ENCODE measurements around the gene MKI67. TPM values are rescaled to one million over a fixed set of nuclear protein-coding genes. Genes with fewer than 3 reads are reported as not detected.

The MKI67 gene
- total RNA-seq, 1 donor, result 2.5 TPM

DNA sequence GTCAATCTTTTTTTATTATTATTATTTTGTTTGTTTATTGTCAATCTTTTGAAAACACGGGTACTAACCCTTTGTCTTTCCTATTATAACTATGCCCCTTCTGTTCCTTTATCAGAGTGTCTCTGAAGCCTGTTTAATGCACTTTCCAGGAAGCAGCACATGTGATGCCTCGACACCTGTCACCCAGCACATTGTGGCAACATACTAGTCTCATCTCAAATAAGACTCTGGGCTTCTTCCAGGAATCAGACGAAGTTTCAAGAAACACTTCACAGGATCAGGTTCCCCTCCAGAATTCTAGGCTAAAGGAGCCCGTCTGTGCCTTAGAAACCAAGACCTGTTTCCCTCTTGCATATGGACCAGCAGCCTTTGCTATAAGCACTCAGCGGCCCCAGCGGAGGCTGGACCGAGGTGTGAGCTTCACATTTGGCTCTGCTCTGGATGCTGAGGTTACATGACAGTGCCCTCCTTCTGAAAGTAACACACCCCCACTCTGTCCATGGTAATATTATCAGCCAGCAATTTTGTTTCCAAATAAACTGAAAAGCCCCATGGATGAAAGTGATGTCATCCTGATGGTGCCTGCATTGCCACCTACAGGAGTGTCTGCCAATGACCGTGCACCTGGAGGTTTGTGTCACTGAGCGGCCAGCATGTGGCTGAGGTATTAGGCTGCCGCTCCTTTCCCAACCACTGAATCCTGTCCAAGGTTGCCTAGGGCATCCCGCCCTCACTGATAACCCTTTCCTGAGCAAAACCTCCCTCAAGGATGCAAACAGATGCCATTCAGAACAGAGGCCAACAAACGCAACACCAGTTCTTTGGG lies 38.1 kb downstream of the MKI67 start:
- Histone ChIP-seq H3K36me3 (ENCODE audit: insufficient read depth, low read length) (peaks cover 6% of the 10 kb centered on the region), H3K4me1 (ENCODE audit: insufficient read depth, low read length) (no peaks in the 10 kb centered on the region), H2AFZ (ENCODE audit: low read length) (no peak overlapping the region), H3K9me3 (ENCODE audit: low read depth, low read length) (no peaks in the 10 kb centered on the region), H3K27ac (ENCODE audit: low read depth, low read length) (no peak overlapping the region), H3K4me2 (ENCODE audit: insufficient read depth, low read length) (no peak overlapping the region), H4K20me1 (ENCODE audit: insufficient read depth, low read length) (no peaks in the 10 kb centered on the region), H3K79me2 (ENCODE audit: insufficient read depth, low read length) (no peaks in the 10 kb centered on the region), H3K27me3 (ENCODE audit: insufficient read depth, low read length) (peaks cover 4% of the 10 kb centered on the region), H3K4me3 (ENCODE audit: insufficient read depth, low read length) (no peak overlapping the region)
- DNase-seq (ENCODE audit: insufficient read length, low spot score, missing footprints), result no peak
- TF ChIP-seq, protein P1, sequence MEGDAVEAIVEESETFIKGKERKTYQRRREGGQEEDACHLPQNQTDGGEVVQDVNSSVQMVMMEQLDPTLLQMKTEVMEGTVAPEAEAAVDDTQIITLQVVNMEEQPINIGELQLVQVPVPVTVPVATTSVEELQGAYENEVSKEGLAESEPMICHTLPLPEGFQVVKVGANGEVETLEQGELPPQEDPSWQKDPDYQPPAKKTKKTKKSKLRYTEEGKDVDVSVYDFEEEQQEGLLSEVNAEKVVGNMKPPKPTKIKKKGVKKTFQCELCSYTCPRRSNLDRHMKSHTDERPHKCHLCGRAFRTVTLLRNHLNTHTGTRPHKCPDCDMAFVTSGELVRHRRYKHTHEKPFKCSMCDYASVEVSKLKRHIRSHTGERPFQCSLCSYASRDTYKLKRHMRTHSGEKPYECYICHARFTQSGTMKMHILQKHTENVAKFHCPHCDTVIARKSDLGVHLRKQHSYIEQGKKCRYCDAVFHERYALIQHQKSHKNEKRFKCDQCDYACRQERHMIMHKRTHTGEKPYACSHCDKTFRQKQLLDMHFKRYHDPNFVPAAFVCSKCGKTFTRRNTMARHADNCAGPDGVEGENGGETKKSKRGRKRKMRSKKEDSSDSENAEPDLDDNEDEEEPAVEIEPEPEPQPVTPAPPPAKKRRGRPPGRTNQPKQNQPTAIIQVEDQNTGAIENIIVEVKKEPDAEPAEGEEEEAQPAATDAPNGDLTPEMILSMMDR (IDR thresholded peaks at IDR 0.05; ENCODE audit: extremely low read depth, low read depth, low read length), result no peak

DNA sequence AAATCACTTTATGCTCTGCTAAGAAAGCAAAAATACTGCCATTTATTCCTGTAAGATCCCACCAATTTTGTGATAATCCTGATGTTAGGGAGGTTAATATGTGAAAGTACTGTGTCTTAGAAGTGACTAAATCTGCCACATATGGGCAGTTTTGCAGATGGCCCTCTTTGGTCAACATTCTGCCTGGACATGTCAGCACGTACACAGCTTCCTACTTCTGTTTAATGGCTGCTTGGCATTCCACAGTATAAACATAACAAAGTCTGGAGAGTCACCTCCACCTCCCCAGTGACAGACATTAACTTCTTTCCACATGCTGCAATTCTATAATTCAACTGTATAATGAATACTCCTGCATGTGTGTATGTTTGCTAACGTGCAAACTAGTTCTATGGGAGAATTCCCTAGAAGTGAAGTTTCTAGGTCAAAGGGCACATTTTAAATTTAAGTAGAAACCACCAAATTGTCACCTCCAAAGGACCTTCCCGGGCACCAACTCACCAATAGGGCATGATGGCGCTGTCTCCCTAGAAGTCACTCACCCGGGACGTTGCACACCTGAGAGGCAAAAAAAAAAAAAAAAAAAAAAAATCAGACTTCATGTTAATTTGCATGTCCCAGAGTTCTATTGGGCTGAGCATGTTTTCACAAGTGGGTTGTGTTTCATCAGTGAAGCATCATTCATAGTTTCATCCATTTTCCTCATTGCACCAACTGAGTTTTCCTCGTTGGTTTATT lies 38.9 kb downstream of the MKI67 start:
- no peak overlapping the region for H3K4me3 ChIP-seq (ENCODE audit: insufficient read depth, low read length)
- no peaks in the 10 kb centered on the region for H3K4me1 ChIP-seq (ENCODE audit: insufficient read depth, low read length)
- no peak overlapping the region for H3K27ac ChIP-seq (ENCODE audit: low read depth, low read length)
- H2AFZ ChIP-seq (ENCODE audit: low read length), result no peak overlapping the region
- no peaks in the 10 kb centered on the region for H3K79me2 ChIP-seq (ENCODE audit: insufficient read depth, low read length)
- TF ChIP-seq, protein P1 (IDR thresholded peaks at IDR 0.05; ENCODE audit: extremely low read depth, low read depth, low read length), result no peak
- no peaks in the 10 kb centered on the region for H4K20me1 ChIP-seq (ENCODE audit: insufficient read depth, low read length)
- peaks cover 4% of the 10 kb centered on the region for H3K27me3 ChIP-seq (ENCODE audit: insufficient read depth, low read length)
- H3K4me2 ChIP-seq (ENCODE audit: insufficient read depth, low read length), result no peak overlapping the region
- peaks cover 7% of the 10 kb centered on the region for H3K36me3 ChIP-seq (ENCODE audit: insufficient read depth, low read length)
- DNase-seq (ENCODE audit: insufficient read length, low spot score, missing footprints), result no peak
- no peaks in the 10 kb centered on the region for H3K9me3 ChIP-seq (ENCODE audit: low read depth, low read length)

DNA sequence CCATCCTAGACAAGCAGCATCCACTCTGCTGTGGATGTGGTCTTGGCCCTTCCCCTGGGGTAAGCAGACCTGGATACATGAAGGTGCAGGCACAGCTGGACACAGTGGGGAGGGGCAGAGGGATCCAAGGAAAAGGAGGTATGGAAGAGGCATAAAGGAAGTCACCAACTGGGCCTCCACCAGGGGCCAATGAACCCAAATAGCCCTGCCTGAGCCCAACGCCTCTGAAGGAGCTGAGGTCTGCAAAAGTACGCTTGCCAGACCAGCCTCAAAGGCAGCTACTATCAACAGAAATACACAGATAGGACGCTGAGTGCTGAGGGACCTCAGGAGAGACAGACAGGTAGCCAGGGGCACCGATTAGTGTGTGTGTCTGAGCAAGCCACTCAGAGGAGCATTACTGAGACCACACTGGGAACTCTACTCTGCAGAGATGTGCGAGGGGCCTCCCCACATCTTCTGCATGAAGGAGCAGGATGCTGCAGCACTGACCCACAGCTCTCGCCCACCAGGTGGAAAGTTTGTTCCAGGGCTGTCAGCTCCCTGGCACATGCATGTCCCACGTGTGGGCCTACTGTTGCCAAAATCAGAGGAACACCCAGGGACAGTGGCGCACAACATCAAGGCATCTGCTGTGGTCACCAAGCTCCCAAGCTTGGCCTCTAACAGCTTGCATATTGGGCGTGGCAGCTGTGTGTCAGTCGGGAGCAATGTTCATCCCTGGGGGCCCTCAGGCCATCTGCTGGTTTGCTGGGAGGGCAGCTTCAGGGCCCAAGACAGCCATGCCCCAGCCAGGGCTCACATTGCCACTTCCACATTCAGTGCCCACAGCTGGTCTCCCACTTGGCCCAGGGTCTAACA lies 40.0 kb downstream of the MKI67 start:
- no peaks in the 10 kb centered on the region for H3K79me2 ChIP-seq (ENCODE audit: insufficient read depth, low read length)
- H3K27me3 ChIP-seq (ENCODE audit: insufficient read depth, low read length), result peaks cover 4% of the 10 kb centered on the region
- H3K4me3 ChIP-seq (ENCODE audit: insufficient read depth, low read length), result no peak overlapping the region
- H3K4me1 ChIP-seq (ENCODE audit: insufficient read depth, low read length), result no peaks in the 10 kb centered on the region
- DNase-seq (ENCODE audit: insufficient read length, low spot score, missing footprints), result no peak
- no peaks in the 10 kb centered on the region for H3K9me3 ChIP-seq (ENCODE audit: low read depth, low read length)
- TF ChIP-seq, protein P1 (IDR thresholded peaks at IDR 0.05; ENCODE audit: extremely low read depth, low read depth, low read length), result no peak
- H4K20me1 ChIP-seq (ENCODE audit: insufficient read depth, low read length), result no peaks in the 10 kb centered on the region
- no peak overlapping the region for H2AFZ ChIP-seq (ENCODE audit: low read length)
- no peak overlapping the region for H3K27ac ChIP-seq (ENCODE audit: low read depth, low read length)
- no peak overlapping the region for H3K4me2 ChIP-seq (ENCODE audit: insufficient read depth, low read length)
- H3K36me3 ChIP-seq (ENCODE audit: insufficient read depth, low read length), result peaks cover 7% of the 10 kb centered on the region

Data from osteoblast (primary cell).